ENCODE data around the gene HBA1. TPM values are rescaled to one million over a fixed set of nuclear protein-coding genes. Genes with fewer than 3 reads are reported as not detected.
"Not testable (repeated sequence)": the region's sequence is repeated elsewhere in the genome, so short reads cannot be mapped to it uniquely, and the experiment has no call there.

Gene HBA1
- polyA plus RNA-seq, 2 donors, result 0.47 to 0.55 TPM

- 2% methylated on average over 65 to 75 of the region's 75 CpGs for WGBS, 2 donors
- H3K27ac ChIP-seq (ENCODE audit: low read depth in 2 of 2, low read length in 1 of 2), result no peak within 1 kb of the TSS
- H3K9me3 ChIP-seq (ENCODE audit: control insufficient read depth in 2 of 2, insufficient read depth in 1 of 2, low read depth in 1 of 2, low read length in 1 of 2), result peaks cover 0 to 3% of the 10 kb centered on the region in 2 donors
- no peaks in the 10 kb centered on the region for H3K36me3 ChIP-seq (ENCODE audit: control insufficient read depth in 2 of 2, insufficient read depth in 2 of 2, low read length in 1 of 2)
- H3K4me1 ChIP-seq (ENCODE audit: control insufficient read depth in 2 of 2, insufficient read depth in 2 of 2, low read length in 1 of 2), result peaks cover 0 to 16% of the 10 kb centered on the region in 2 donors
- peak within 1 kb of the TSS in 1 of 2 donors; percentile 0 for H3K4me3 ChIP-seq (ENCODE audit: low read depth in 1 of 2, low read length in 2 of 2)
- H3K27me3 ChIP-seq (ENCODE audit: control insufficient read depth in 1 of 2, insufficient read depth in 2 of 2, low read length in 2 of 2), result peaks cover 0 to 29% of the 10 kb centered on the region in 2 donors
Measured at GRCh38 chr16:165539-166374, 10.7 kb upstream of the HBA1 start, which contains the start of gene HBM. TSS of gene HBM (plus strand) at chr16:165978. CDS start at chr16:165998, 20 bp downstream.

DNA sequence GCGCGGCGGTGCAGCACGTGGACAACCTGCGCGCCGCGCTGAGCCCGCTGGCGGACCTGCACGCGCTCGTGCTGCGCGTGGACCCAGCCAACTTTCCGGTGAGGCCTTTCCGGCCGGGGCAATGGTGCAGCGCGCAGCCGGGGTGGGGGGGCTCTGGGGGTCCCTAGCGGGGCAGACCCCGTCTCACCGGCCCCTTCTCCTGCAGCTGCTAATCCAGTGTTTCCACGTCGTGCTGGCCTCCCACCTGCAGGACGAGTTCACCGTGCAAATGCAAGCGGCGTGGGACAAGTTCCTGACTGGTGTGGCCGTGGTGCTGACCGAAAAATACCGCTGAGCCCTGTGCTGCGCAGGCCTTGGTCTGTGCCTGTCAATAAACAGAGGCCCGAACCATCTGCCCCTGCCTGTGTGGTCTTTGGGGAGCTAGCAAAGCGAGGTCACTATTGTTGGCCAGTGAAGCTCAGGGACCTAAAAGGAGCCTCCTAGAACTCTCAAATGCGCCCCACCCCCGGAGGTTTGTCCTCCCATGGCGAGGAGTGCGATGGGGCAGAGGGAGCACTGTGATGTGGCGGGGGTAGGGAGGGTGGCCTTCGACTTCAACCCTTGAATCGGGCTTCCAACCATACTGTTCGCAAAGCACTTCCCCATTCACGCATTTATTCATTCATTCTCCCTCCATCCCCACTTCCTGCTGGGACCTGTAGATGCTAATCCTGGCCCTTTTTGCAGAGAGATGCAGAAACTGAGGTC lies 9.9 kb upstream of the HBA1 start:
- no peak overlapping the region for H3K27ac ChIP-seq (ENCODE audit: low read depth in 2 of 2, low read length in 1 of 2)
- peaks cover 0 to 31% of the 10 kb centered on the region in 2 donors for H3K27me3 ChIP-seq (ENCODE audit: control insufficient read depth in 1 of 2, insufficient read depth in 2 of 2, low read length in 2 of 2)
- peaks cover 0 to 16% of the 10 kb centered on the region in 2 donors for H3K4me1 ChIP-seq (ENCODE audit: control insufficient read depth in 2 of 2, insufficient read depth in 2 of 2, low read length in 1 of 2)
- H3K9me3 ChIP-seq (ENCODE audit: control insufficient read depth in 2 of 2, insufficient read depth in 1 of 2, low read depth in 1 of 2, low read length in 1 of 2), result peaks cover 0 to 3% of the 10 kb centered on the region in 2 donors
- peak overlapping the region in 1 of 2 donors; percentile 0 for H3K4me3 ChIP-seq (ENCODE audit: low read depth in 1 of 2, low read length in 2 of 2)
- H3K36me3 ChIP-seq (ENCODE audit: control insufficient read depth in 2 of 2, insufficient read depth in 2 of 2, low read length in 1 of 2), result no peaks in the 10 kb centered on the region
- WGBS, 2 donors, result 4 to 6% methylated on average over 45 of the region's 45 CpGs

- no peaks in the 10 kb centered on the region for H3K36me3 ChIP-seq (ENCODE audit: control insufficient read depth in 2 of 2, insufficient read depth in 2 of 2, low read length in 1 of 2)
- peaks cover 0 to 16% of the 10 kb centered on the region in 2 donors for H3K4me1 ChIP-seq (ENCODE audit: control insufficient read depth in 2 of 2, insufficient read depth in 2 of 2, low read length in 1 of 2)
- no peak overlapping the region for H3K27ac ChIP-seq (ENCODE audit: low read depth in 2 of 2, low read length in 1 of 2)
- peaks cover 0 to 3% of the 10 kb centered on the region in 2 donors for H3K9me3 ChIP-seq (ENCODE audit: control insufficient read depth in 2 of 2, insufficient read depth in 1 of 2, low read depth in 1 of 2, low read length in 1 of 2)
- H3K4me3 ChIP-seq (ENCODE audit: low read depth in 1 of 2, low read length in 2 of 2), result no peak overlapping the region
- 13 to 14% methylated on average over 11 of the region's 11 CpGs for WGBS, 2 donors
- H3K27me3 ChIP-seq (ENCODE audit: control insufficient read depth in 1 of 2, insufficient read depth in 2 of 2, low read length in 2 of 2), result peaks cover 0 to 31% of the 10 kb centered on the region in 2 donors
Measured at GRCh38 chr16:167122-167690, 9.3 kb upstream of the HBA1 start.

DNA sequence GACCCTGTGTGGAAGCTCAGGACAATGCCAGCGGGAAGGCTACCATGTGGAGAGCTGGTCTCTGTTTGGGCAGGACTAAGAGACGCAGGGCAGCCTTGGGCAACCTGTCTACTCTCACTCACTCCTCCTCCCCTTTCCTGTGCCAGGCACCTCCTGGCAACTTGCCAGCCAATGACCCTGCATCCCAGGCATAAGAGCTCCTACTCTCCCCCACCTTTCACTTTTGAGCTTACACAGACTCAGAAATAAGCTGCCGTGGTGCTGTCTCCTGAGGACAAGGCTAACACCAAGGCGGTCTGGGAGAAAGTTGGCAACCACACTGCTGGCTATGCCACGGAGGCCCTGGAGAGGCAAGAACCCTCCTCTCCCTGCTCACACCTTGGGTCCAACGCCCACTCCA lies 8.1 kb upstream of the HBA1 start:
- Histone ChIP-seq H3K4me3 (ENCODE audit: low read depth in 1 of 2, low read length in 2 of 2) (no peak overlapping the region), H3K4me1 (ENCODE audit: control insufficient read depth in 2 of 2, insufficient read depth in 2 of 2, low read length in 1 of 2) (peaks cover 0 to 16% of the 10 kb centered on the region in 2 donors), H3K27me3 (ENCODE audit: control insufficient read depth in 1 of 2, insufficient read depth in 2 of 2, low read length in 2 of 2) (peaks cover 0 to 31% of the 10 kb centered on the region in 2 donors), H3K36me3 (ENCODE audit: control insufficient read depth in 2 of 2, insufficient read depth in 2 of 2, low read length in 1 of 2) (no peaks in the 10 kb centered on the region), H3K9me3 (ENCODE audit: control insufficient read depth in 2 of 2, insufficient read depth in 1 of 2, low read depth in 1 of 2, low read length in 1 of 2) (peaks cover 0 to 3% of the 10 kb centered on the region in 2 donors), H3K27ac (ENCODE audit: low read depth in 2 of 2, low read length in 1 of 2) (no peak overlapping the region)
- 57 to 58% methylated on average over 6 of the region's 6 CpGs for WGBS, 2 donors

DNA sequence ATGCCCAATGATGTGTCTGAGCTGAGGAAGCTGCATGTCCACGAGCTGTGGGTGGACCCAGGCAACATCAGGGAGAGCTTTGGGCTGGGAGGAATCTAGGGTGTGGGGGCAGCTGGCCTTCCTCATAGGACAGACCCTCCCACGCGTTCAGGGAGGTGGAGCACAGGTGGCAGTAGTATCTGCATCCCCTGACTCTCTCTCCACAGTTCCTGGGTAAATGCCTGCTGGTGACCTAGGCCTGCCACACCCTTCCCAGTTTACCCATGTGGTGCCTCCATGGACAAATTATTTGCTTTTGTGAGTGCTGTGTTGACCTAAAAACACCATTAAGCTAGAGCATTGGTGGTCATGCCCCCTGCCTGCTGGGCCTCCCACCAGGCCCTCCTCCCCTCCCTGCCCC lies 7.5 kb upstream of the HBA1 start:
- Histone ChIP-seq H3K9me3 (ENCODE audit: control insufficient read depth in 2 of 2, insufficient read depth in 1 of 2, low read depth in 1 of 2, low read length in 1 of 2) (peaks cover 0 to 3% of the 10 kb centered on the region in 2 donors), H3K4me1 (ENCODE audit: control insufficient read depth in 2 of 2, insufficient read depth in 2 of 2, low read length in 1 of 2) (peaks cover 0 to 16% of the 10 kb centered on the region in 2 donors), H3K27ac (ENCODE audit: low read depth in 2 of 2, low read length in 1 of 2) (no peak overlapping the region), H3K36me3 (ENCODE audit: control insufficient read depth in 2 of 2, insufficient read depth in 2 of 2, low read length in 1 of 2) (no peaks in the 10 kb centered on the region), H3K4me3 (ENCODE audit: low read depth in 1 of 2, low read length in 2 of 2) (no peak overlapping the region), H3K27me3 (ENCODE audit: control insufficient read depth in 1 of 2, insufficient read depth in 2 of 2, low read length in 2 of 2) (peaks cover 0 to 31% of the 10 kb centered on the region in 2 donors)
- 28 to 43% methylated on average over 3 of the region's 3 CpGs for WGBS, 2 donors

DNA sequence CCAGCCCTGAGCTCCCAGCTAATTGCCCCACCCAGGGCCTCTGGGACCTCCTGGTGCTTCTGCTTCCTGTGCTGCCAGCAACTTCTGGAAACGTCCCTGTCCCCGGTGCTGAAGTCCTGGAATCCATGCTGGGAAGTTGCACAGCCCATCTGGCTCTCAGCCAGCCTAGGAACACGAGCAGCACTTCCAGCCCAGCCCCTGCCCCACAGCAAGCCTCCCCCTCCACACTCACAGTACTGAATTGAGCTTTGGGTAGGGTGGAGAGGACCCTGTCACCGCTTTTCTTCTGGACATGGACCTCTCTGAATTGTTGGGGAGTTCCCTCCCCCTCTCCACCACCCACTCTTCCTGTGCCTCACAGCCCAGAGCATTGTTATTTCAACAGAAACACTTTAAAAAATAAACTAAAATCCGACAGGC lies 6.4 kb upstream of the HBA1 start:
- not testable (repeated sequence) for H3K4me3 ChIP-seq (ENCODE audit: low read depth in 1 of 2, low read length in 2 of 2); H3K36me3 ChIP-seq (ENCODE audit: control insufficient read depth in 2 of 2, insufficient read depth in 2 of 2, low read length in 1 of 2); H3K9me3 ChIP-seq (ENCODE audit: control insufficient read depth in 2 of 2, insufficient read depth in 1 of 2, low read depth in 1 of 2, low read length in 1 of 2); H3K27ac ChIP-seq (ENCODE audit: low read depth in 2 of 2, low read length in 1 of 2)
- H3K27me3 ChIP-seq (ENCODE audit: control insufficient read depth in 1 of 2, insufficient read depth in 2 of 2, low read length in 2 of 2), result peaks cover 0 to 29% of the 10 kb centered on the region in 2 donors
- 3 to 5% methylated on average over 5 of the region's 5 CpGs for WGBS, 2 donors
- peaks cover 0 to 15% of the 10 kb centered on the region in 2 donors for H3K4me1 ChIP-seq (ENCODE audit: control insufficient read depth in 2 of 2, insufficient read depth in 2 of 2, low read length in 1 of 2)

- Histone ChIP-seq H3K4me1 (ENCODE audit: control insufficient read depth in 2 of 2, insufficient read depth in 2 of 2, low read length in 1 of 2) (peaks cover 0 to 9% of the 10 kb centered on the region in 2 donors), H3K9me3 (ENCODE audit: control insufficient read depth in 2 of 2, insufficient read depth in 1 of 2, low read depth in 1 of 2, low read length in 1 of 2) (peaks cover 0 to 3% of the 10 kb centered on the region in 2 donors), H3K27ac (ENCODE audit: low read depth in 2 of 2, low read length in 1 of 2) (no peak overlapping the region), H3K27me3 (ENCODE audit: control insufficient read depth in 1 of 2, insufficient read depth in 2 of 2, low read length in 2 of 2) (peaks cover 0 to 27% of the 10 kb centered on the region in 2 donors), H3K36me3 (ENCODE audit: control insufficient read depth in 2 of 2, insufficient read depth in 2 of 2, low read length in 1 of 2) (no peaks in the 10 kb centered on the region), H3K4me3 (ENCODE audit: low read depth in 1 of 2, low read length in 2 of 2) (no peak overlapping the region)
- 40 to 53% methylated on average over 1 of the region's 1 CpG for WGBS, 2 donors
Measured at GRCh38 chr16:170788-171187, 5.7 kb upstream of the HBA1 start.

DNA sequence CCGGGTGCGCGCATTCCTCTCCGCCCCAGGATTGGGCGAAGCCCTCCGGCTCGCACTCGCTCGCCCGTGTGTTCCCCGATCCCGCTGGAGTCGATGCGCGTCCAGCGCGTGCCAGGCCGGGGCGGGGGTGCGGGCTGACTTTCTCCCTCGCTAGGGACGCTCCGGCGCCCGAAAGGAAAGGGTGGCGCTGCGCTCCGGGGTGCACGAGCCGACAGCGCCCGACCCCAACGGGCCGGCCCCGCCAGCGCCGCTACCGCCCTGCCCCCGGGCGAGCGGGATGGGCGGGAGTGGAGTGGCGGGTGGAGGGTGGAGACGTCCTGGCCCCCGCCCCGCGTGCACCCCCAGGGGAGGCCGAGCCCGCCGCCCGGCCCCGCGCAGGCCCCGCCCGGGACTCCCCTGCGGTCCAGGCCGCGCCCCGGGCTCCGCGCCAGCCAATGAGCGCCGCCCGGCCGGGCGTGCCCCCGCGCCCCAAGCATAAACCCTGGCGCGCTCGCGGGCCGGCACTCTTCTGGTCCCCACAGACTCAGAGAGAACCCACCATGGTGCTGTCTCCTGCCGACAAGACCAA lies 4.0 kb upstream of the HBA1 start, which contains the start of gene HBA2:
TSS of gene HBA2 (plus strand) at position 503 of the 568 bp plus-strand sequence. CDS start at position 540, 37 bp downstream.
- H3K27ac ChIP-seq (ENCODE audit: low read depth in 2 of 2, low read length in 1 of 2); H3K4me1 ChIP-seq (ENCODE audit: control insufficient read depth in 2 of 2, insufficient read depth in 2 of 2, low read length in 1 of 2); H3K4me3 ChIP-seq (ENCODE audit: low read depth in 1 of 2, low read length in 2 of 2); H3K36me3 ChIP-seq (ENCODE audit: control insufficient read depth in 2 of 2, insufficient read depth in 2 of 2, low read length in 1 of 2); H3K9me3 ChIP-seq (ENCODE audit: control insufficient read depth in 2 of 2, insufficient read depth in 1 of 2, low read depth in 1 of 2, low read length in 1 of 2): not testable (repeated sequence)
- H3K27me3 ChIP-seq (ENCODE audit: control insufficient read depth in 1 of 2, insufficient read depth in 2 of 2, low read length in 2 of 2), result peaks cover 0 to 11% of the 10 kb centered on the region in 2 donors
- WGBS, 2 donors, result no CpG with 5 or more reads among the region's 74 CpGs

All from esophagus (tissue), 2 donors.